Activated CD4-positive, alpha-beta T cell treated with anti-CD3 and anti-CD28 coated beads, Interleukin-2, amount 50 U/mL, for 4 hours (primary cell): Measurements from ENCODE around the gene TBC1D3H.
"Not testable (repeated sequence)": the region's sequence is repeated elsewhere in the genome, so short reads cannot be mapped to it uniquely, and the experiment has no call there.

Experiments
- DNase-seq, 2 experiments: peaks; one replicate each; pipeline ENCODE4 v3.0.0-alpha.2; 2020

Gene TBC1D3H

GRCh38 chr17:36388385-36389245 lies at the start of gene TBC1D3H:
Gene TBC1D3H, minus strand, starts transcription at chr17:36388435. Its CDS starts 1,540 bp downstream, at chr17:36386895.
- DNase-seq = not testable (repeated sequence)

GRCh38 chr17:36428891-36429290 lies 40.7 kb upstream of the TBC1D3H start:
- not testable (repeated sequence) for DNase-seq

GRCh38 chr17:36415180-36415941 lies 27.1 kb upstream of the TBC1D3H start:
- not testable (repeated sequence) for DNase-seq

GRCh38 chr17:36390943-36391645 lies 2.9 kb upstream of the TBC1D3H start:
- DNase-seq = not testable (repeated sequence)

- DNase-seq = not testable (repeated sequence)
Measured at GRCh38 chr17:36375938-36376337, 12.3 kb downstream of the TBC1D3H start.

- not testable (repeated sequence) for DNase-seq
Measured at GRCh38 chr17:36362496-36362895, 25.7 kb downstream of the TBC1D3H start.
